ENCODE measurements around the gene INTS13. TPM values are rescaled to one million over a fixed set of nuclear protein-coding genes. Genes with fewer than 3 reads are reported as not detected.
A peak's percentile ranks its signal among the peaks of the same experiment; 100 is the strongest.
"Not testable (repeated sequence)": the region's sequence is repeated elsewhere in the genome, so short reads cannot be mapped to it uniquely, and the experiment has no call there.

Gene INTS13
- total RNA-seq = 10 to 100 TPM; 18.3 to 19.5 TPM
- polyA plus RNA-seq = 10 to 100 TPM; 13.3 to 26.2 (median 16.1) TPM
- 22.1 to 69.4 (median 37.4) reads per million in 6 experiments for total RNA-seq

DNA sequence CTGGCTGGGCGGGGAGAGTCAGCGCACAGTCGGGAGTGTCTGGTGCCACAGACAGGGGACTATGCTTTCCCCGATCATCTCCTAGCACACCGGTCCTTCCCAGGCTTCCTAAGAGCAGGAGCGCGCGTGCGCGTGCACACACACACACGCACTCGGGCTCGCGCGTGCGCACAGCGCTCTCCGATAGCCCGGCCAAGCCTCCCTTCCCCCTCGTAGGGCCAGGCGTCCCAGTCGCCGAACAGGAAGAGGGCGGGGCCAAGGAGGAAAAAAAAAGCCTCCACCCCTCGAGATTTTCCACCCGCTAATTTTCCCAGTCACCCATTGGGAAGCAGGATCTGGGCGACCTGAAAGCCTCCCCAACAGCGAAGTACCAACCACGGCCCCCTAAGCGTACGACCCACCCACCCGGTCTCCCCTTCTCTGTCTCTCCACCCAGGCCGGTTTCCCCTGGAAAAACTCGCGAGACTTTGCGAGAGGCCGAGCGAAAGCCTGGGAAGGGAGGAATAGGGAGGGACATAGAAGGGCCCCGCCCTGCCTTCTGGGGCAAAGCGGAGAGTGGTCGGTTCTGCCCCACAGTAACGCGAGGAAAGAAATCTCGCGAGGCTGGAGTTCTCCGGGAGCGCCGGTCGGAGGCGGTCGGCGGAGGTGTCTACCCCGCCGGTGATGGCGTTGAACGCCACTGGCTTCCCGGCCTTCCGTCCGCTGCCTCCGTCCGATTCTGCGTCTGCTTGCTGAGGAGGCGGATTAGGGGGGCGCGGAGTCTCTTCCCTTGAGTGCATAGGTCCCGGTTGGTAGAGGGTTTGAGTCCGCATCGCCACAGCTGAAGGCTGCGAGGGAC, at the start of gene INTS13, which contains the start of gene FGFR1OP2:
INTS13 (minus strand) TSS at position 119 of the 838 bp plus-strand sequence. CDS start 1,178 bp downstream, outside the sequence.
FGFR1OP2 (plus strand) TSS at position 608 of the 838 bp plus-strand sequence. CDS start 15,689 bp downstream, outside the sequence.
- peaks cover 0 to 14% (median 7%) of the 10 kb centered on the region in 3 donors for H3K36me3 Mint-ChIP-seq

DNA sequence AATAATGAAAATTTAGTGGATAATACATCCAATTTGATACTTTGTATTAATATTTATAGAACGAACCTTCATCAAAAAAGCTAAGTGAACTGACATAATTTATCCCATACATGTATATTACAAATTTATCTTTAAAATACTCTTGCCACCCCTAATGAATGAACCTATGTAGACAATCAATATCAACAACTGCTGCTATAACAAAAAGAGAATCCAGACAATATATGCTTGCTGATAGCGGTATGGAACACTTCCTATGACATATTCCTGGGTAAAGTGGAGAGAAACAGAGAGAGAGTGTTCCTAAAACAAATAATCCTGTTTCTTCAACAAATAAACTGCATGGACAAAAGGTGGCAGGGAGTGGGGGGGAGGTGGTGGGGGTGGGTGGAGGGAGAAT, 45.1 kb upstream of the INTS13 start:
- ATAC-seq = no peak
- peaks cover 0 to 12% (median 0%) of the 10 kb centered on the region in 9 donors for H3K9me3 Mint-ChIP-seq
- H3K4me3 Mint-ChIP-seq = no peak overlapping the region
- peaks cover 18 to 69% (median 49%) of the 10 kb centered on the region in 3 donors for H3K36me3 Mint-ChIP-seq
- H3K27ac Mint-ChIP-seq = no peak overlapping the region
- peaks cover 0 to 11% (median 3%) of the 10 kb centered on the region in 4 donors for H3K4me1 Mint-ChIP-seq
- no peak for DNase-seq
- POLR2A ChIA-PET = no interaction called here
- no peaks in the 10 kb centered on the region for H3K27me3 Mint-ChIP-seq

More for the DNA sequence above, at the start of gene INTS13, which contains the start of gene FGFR1OP2:
- peaks cover 23 to 81% (median 67%) of the 10 kb centered on the region in 4 donors for H3K4me1 Mint-ChIP-seq
- DNase-seq (peak; percentile 87 to 98 (median 94)), ATAC-seq (peak; percentile 89 to 90)
- POLR2A ChIA-PET = interaction anchor here (0.8 to 1.6 kb wide), 8 partner anchors 12 to 106 kb away, joined by 3 to 9 read pairs (median 4); partner anchors contain the start of genes ITPR2, MED21 and TM7SF3
- peak within 1 kb of the TSS; percentile 90 to 100 (median 94) for H3K4me3 Mint-ChIP-seq
- H3K27me3 Mint-ChIP-seq = no peaks in the 10 kb centered on the region
- peak within 1 kb of the TSS; percentile 90 to 100 (median 99) for H3K27ac Mint-ChIP-seq
- no peaks in the 10 kb centered on the region for H3K9me3 Mint-ChIP-seq

DNA sequence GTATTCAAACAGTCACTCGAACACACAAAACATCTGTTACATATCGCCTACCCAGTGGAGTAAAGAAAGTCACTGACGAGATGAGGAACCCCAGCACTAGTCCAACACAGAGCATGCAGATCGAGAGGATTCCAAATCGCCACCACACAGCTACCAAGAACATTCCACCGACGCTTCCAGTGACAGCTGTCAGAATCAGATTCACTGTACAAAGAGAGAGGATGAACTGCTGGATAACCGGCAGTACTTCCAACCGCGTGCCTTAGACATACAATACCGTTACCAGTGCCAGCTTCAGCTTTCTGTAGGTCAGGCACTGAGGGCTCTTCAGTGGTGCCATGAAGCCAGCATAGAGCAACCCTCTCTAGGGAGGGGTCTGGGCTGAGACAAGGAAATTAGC, 42.0 kb upstream of the INTS13 start:
- POLR2A ChIA-PET = no interaction called here
- H3K36me3 Mint-ChIP-seq = peaks cover 5 to 74% (median 31%) of the 10 kb centered on the region in 3 donors
- ATAC-seq (no peak), DNase-seq (no peak)
- H3K27ac Mint-ChIP-seq = peak overlapping the region in 3 of 10 donors; percentile 27 to 90 (median 42)
- no peak overlapping the region for H3K4me3 Mint-ChIP-seq
- no peaks in the 10 kb centered on the region for H3K9me3 Mint-ChIP-seq
- no peaks in the 10 kb centered on the region for H3K27me3 Mint-ChIP-seq
- H3K4me1 Mint-ChIP-seq = peaks cover 0 to 5% (median 4%) of the 10 kb centered on the region in 4 donors

- peak overlapping the region in 1 of 10 donors; percentile 55 for H3K27ac Mint-ChIP-seq
- no peaks in the 10 kb centered on the region for H3K27me3 Mint-ChIP-seq
- peaks cover 0 to 6% (median 3%) of the 10 kb centered on the region in 4 donors for H3K4me1 Mint-ChIP-seq
- H3K4me3 Mint-ChIP-seq = no peak overlapping the region
- H3K36me3 Mint-ChIP-seq = peaks cover 5 to 73% (median 32%) of the 10 kb centered on the region in 3 donors
- POLR2A ChIA-PET = interaction anchor here (1.2 kb wide), 1 partner anchor 9 kb away, joined by 6 read pairs; no protein-coding TSS in a partner anchor
- no peaks in the 10 kb centered on the region for H3K9me3 Mint-ChIP-seq
- DNase-seq (no peak), ATAC-seq (no peak)
These were observed 41.0 kb upstream of the INTS13 start for GRCh38 chr12:26978801-26979200.

GRCh38 chr12:26976687-26977086, 38.9 kb upstream of the INTS13 start:
- no peaks in the 10 kb centered on the region for H3K27me3 Mint-ChIP-seq
- H3K4me1 Mint-ChIP-seq = peaks cover 4 to 10% (median 7%) of the 10 kb centered on the region in 4 donors
- H3K4me3 Mint-ChIP-seq = no peak overlapping the region
- DNase-seq (no peak), ATAC-seq (no peak)
- H3K27ac Mint-ChIP-seq = peak overlapping the region in 3 of 10 donors; percentile 0 to 52 (median 47)
- POLR2A ChIA-PET = no interaction called here
- no peaks in the 10 kb centered on the region for H3K9me3 Mint-ChIP-seq
- H3K36me3 Mint-ChIP-seq = peaks cover 5 to 61% (median 24%) of the 10 kb centered on the region in 3 donors

GRCh38 chr12:26971963-26972362, 34.2 kb upstream of the INTS13 start:
- H3K4me3 Mint-ChIP-seq = peak overlapping the region in 1 of 10 donors; percentile 11
- peaks cover 6 to 45% (median 21%) of the 10 kb centered on the region in 3 donors for H3K36me3 Mint-ChIP-seq
- ATAC-seq = peak; percentile 100
- peaks cover 6 to 22% (median 12%) of the 10 kb centered on the region in 4 donors for H3K4me1 Mint-ChIP-seq
- H3K9me3 Mint-ChIP-seq = no peaks in the 10 kb centered on the region
- DNase-seq = peak; percentile 9 to 69 (median 58)
- POLR2A ChIA-PET = interaction anchor here (1.2 kb wide), 2 partner anchors 33 to 51 kb away, joined by 4 to 11 read pairs; partner anchors contain the start of gene MED21
- H3K27ac Mint-ChIP-seq = peak overlapping the region in 7 of 10 donors; percentile 21 to 64 (median 44)
- H3K27me3 Mint-ChIP-seq = no peaks in the 10 kb centered on the region

DNA sequence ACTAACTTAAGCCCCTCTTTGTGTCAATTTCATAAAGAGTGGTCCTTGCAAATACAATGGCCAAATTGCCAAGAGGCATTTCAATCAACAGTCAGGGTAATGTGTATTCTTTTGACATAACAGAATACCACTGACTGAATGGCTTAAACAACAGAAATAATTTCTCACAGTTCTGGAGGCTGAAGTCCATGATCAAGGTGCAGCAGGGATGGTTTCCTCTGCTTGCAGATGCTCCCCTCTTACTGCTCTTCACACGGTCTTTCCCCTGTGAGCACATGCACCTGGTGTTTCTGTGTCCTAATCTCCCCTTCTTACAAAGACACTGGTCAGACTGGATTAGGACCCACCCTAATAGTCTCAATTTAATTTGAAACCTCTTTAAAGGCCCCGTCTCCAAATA, 32.4 kb upstream of the INTS13 start:
- Mint-ChIP-seq H3K4me3 (no peak overlapping the region), H3K27me3 (no peaks in the 10 kb centered on the region), H3K9me3 (no peaks in the 10 kb centered on the region), H3K4me1 (peaks cover 4 to 17% (median 12%) of the 10 kb centered on the region in 4 donors), H3K36me3 (peaks cover 6 to 38% (median 14%) of the 10 kb centered on the region in 3 donors), H3K27ac (peak overlapping the region in 3 of 10 donors; percentile 27 to 37 (median 27))
- DNase-seq (no peak), ATAC-seq (no peak)
- POLR2A ChIA-PET = interaction anchor here (0.6 kb wide), 1 partner anchor 81 kb away, joined by 3 read pairs; no protein-coding TSS in a partner anchor

DNA sequence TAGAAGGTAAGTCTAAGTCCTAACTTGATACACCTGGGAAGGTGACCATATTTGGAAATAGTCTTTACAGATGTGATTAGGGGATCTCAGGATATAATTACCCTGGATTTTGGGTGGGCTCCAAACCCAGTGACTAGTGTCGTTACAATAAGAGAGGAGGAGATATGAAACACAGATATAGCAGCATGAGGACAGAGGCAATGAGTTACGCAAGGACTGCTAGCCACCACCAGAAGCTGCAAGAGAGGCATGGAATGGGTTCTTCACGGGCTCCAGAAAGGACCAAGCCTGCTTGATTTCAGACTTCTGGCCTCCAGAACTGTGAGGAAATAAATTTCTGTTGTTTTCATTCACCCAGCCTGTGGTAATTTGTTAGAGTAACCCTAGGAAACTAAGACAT, 29.1 kb upstream of the INTS13 start:
- POLR2A ChIA-PET = no interaction called here
- H3K27ac Mint-ChIP-seq = peak overlapping the region in 6 of 10 donors; percentile 5 to 68 (median 29)
- no peak for ATAC-seq

DNA sequence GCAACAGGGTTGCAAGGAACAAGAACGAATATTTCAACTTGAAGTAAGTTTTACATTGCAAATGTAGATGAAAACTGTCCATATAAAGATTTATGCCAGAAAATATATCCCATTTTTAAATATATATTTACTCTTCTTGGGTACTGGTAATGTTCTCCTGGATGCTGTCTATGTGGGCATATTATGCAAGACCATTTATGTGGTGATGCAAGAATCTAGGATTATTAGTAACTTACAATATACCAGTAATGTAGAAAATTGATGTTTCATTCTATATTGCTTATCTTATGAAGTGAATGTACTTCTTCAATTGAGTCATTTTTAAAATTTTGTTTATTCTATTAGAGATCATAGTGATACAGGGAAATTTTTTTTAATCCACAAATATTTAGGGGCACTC, 25.6 kb upstream of the INTS13 start:
- Mint-ChIP-seq H3K27me3 (no peaks in the 10 kb centered on the region), H3K36me3 (peaks cover 10 to 65% (median 14%) of the 10 kb centered on the region in 3 donors), H3K4me3 (no peak overlapping the region), H3K27ac (peak overlapping the region in 5 of 10 donors; percentile 1 to 43 (median 20)), H3K9me3 (no peaks in the 10 kb centered on the region), H3K4me1 (peaks cover 0 to 7% (median 3%) of the 10 kb centered on the region in 4 donors)
- POLR2A ChIA-PET = no interaction called here
- ATAC-seq (no peak), DNase-seq (no peak)

More for the DNA sequence above, 29.1 kb upstream of the INTS13 start:
- no peak for DNase-seq
- Mint-ChIP-seq H3K4me1 (peaks cover 3 to 17% (median 12%) of the 10 kb centered on the region in 4 donors), H3K27me3 (no peaks in the 10 kb centered on the region), H3K4me3 (no peak overlapping the region), H3K36me3 (peaks cover 10 to 45% (median 14%) of the 10 kb centered on the region in 3 donors), H3K9me3 (no peaks in the 10 kb centered on the region)

DNA sequence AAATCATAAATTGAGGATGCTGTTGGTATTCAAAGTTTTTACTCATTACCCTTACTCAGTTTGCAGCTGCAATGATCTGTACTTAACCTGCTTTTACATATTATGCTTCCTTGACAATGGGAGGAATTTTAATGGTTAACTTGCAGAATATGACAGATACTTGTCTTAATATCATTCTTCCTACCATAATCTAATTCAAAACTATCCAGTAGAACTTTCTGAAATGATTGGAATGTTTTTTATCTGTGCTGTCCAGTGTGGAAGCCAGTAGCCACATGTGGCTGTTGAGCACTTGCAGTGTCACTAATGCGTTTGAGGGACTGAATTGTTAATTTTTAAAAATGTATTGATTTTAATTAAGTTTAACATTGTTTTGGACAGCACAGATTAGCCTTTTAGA, 24.0 kb upstream of the INTS13 start:
- peak overlapping the region in 5 of 10 donors; percentile 1 to 67 (median 53) for H3K27ac Mint-ChIP-seq
- DNase-seq = no peak
- H3K4me3 Mint-ChIP-seq = no peak overlapping the region
- ATAC-seq = no peak
- POLR2A ChIA-PET = no interaction called here
- no peaks in the 10 kb centered on the region for H3K27me3 Mint-ChIP-seq
- no peaks in the 10 kb centered on the region for H3K9me3 Mint-ChIP-seq
- H3K4me1 Mint-ChIP-seq = peaks cover 0 to 12% (median 6%) of the 10 kb centered on the region in 4 donors
- peaks cover 10 to 72% (median 22%) of the 10 kb centered on the region in 3 donors for H3K36me3 Mint-ChIP-seq

GRCh38 chr12:26961391-26961790, 23.6 kb upstream of the INTS13 start:
- POLR2A ChIA-PET, H3K9me3 Mint-ChIP-seq, H3K27me3 Mint-ChIP-seq, ATAC-seq, DNase-seq: not testable (repeated sequence)
- peaks cover 0 to 14% (median 8%) of the 10 kb centered on the region in 4 donors for H3K4me1 Mint-ChIP-seq
- H3K27ac Mint-ChIP-seq = peak overlapping the region in 2 of 10 donors; percentile 55 to 67
- peak overlapping the region in 1 of 10 donors; percentile 54 for H3K4me3 Mint-ChIP-seq
- H3K36me3 Mint-ChIP-seq = peaks cover 14 to 73% (median 26%) of the 10 kb centered on the region in 3 donors

- Mint-ChIP-seq H3K27me3 (no peaks in the 10 kb centered on the region), H3K27ac (peak overlapping the region in 6 of 10 donors; percentile 20 to 62 (median 32)), H3K4me1 (peaks cover 14 to 58% (median 48%) of the 10 kb centered on the region in 4 donors), H3K4me3 (peak overlapping the region in 3 of 10 donors; percentile 12 to 27 (median 20)), H3K9me3 (peaks cover 0 to 2% (median 0%) of the 10 kb centered on the region in 9 donors), H3K36me3 (peaks cover 10 to 68% (median 22%) of the 10 kb centered on the region in 3 donors)
- POLR2A ChIA-PET = no interaction called here
- DNase-seq (no peak), ATAC-seq (no peak)
These were observed 16.2 kb upstream of the INTS13 start for GRCh38 chr12:26954027-26954426.

Data from naive thymus-derived CD8-positive, alpha-beta T cell (primary cell).